ENCODE results near the gene ADI1.

Gene ADI1, protein sequence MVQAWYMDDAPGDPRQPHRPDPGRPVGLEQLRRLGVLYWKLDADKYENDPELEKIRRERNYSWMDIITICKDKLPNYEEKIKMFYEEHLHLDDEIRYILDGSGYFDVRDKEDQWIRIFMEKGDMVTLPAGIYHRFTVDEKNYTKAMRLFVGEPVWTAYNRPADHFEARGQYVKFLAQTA

DNA sequence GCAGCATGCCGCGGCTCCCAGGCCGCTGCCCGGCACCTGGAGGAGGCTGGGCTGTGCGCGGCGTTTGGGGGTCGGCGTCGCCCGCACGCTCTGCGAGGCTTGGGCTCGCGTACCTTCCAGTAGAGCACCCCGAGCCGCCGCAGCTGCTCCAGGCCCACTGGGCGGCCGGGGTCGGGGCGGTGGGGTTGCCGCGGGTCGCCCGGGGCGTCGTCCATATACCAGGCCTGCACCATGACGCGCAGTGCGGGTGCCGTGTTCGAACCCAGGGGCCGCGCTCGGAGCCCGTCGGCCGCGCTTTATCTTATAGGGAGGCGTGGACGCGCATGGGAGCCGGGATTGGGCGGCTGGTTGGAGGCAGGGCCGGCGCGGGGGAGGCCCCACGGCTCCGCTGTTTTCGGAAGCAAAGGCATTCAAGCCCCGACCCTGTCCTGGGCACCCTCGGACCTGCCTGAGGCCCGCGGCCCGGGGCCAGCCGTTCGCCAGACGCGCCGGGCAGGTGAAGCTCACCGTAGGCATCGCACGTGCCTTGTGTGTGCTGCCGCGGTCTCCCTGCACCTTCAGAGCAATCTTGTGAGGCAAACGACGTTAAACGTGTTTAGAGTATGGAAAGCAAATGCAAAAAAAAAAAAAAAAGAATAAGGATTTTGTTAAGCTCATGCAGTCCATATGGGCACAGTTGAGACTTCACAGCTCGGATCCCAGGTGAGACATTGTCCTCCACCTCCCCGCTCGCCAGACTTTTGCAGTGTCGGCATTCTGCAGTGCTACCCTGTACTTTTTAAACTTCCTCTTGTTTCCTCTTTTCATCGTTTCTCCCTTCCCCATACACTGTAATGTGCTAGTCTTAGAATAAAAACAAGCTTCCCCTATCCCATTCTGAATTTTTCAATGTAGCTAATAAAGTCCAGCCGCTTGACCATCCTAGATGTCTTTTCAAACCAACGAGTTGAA lies at the start of gene ADI1:
ADI1 (minus strand) TSS at position 277 of the 951 bp plus-strand sequence; CDS start at position 233, 44 bp downstream.
- DNase-seq = peak; percentile 76

DNA sequence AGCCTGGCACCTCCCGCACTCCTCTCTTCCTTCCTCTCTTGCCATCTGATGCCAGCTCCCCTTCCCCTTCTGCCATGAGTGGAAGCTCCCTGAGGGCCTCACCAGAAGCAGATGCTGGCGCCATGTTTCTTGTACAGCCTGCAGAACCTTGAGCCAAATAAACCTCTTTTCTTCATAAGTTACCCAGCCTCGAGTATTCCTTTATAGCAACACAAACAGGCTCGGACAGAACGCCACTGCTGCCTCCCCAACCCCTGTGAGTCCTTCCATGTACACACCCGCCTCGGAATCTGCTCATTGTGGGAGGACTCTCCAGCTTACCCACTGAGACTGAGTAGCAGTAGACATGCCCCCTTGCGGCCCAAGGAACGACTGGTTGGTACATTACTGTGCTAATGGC lies 47.5 kb upstream of the ADI1 start:
- no peak for DNase-seq

DNA sequence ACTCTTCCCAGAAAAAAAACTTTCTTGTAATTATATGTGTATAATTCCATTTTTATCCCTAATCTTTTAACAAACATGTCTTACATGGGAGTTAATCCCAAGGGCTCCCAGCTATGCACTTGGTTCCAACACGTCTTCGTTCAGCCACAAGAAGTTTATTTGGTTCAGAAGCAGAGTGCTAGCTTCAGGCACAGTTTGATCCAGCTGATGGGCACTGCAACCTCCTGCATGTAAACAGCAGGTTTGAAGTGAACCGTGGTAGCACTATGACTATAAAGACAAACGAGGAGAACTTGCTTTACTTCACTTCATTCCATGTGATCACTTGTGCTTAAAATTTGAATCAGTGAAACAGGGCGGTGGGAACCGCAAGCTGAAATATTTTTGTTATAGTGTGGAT lies 45.8 kb upstream of the ADI1 start:
- DNase-seq = no peak

DNA sequence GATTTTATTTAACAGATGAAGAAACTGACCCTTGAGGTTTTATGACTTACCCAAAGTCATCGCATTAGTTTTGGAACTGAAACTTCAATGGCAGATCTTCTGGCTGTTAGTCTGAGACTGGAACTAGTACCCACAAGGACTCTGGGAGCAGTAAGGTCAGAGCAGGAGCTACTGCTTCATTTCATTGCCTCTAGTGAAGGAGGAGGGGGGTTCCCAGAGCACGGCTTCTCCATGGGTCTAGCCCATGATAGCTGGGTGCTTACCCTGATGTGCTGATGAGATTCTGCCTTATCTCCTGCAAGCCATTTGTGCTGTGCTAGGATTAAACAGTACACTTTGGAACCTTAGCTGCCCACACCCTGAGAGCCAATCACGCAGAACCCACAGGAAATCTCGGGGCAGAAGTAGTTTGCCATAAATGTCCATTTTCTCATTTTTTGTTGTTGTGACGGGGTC lies 44.2 kb upstream of the ADI1 start:
- DNase-seq = no peak

DNA sequence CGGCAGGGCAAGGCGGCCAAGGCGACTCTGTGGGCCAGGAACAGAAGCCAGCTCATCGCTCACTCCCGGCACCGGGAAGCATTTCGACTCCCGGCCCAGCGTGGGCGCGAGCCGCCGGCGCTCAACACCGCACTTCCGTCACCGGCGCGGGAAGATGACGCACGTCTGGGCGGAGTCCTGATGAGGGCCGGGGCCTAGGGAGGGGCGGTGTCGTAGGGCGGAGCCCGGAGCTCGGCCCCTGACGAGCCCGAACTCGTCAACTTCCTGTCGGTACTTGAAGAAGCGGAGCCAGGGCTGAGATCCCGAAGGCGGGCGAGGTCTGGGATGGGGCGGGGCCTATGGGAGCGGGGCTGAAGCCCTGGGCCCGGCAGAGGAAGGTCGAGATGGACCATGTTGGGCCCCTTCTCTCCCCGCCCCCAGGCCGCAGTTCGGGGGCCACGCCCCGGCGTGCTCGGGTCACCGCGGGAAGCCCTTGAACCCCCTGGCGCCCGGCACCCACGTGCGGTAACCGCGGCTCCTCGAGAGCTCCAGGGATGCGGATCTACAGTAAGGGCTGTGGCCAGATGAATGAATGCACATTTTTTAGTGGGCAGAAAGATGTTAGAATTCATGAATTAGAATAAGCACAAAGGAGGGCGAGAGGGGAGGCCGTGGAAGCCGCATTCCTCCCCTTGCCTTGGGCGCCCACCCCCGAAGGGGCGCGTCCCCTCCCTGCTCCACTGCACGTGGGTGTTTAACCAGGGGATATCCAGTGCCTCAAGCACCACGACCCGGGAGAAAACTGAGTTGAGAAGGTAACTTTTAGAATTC lies 39.1 kb upstream of the ADI1 start, which contains the start of gene RNASEH1:
RNASEH1 (minus strand) TSS at position 129 of the 810 bp plus-strand sequence; CDS start at position 56, 73 bp downstream.
- peak; percentile 99 for DNase-seq

DNA sequence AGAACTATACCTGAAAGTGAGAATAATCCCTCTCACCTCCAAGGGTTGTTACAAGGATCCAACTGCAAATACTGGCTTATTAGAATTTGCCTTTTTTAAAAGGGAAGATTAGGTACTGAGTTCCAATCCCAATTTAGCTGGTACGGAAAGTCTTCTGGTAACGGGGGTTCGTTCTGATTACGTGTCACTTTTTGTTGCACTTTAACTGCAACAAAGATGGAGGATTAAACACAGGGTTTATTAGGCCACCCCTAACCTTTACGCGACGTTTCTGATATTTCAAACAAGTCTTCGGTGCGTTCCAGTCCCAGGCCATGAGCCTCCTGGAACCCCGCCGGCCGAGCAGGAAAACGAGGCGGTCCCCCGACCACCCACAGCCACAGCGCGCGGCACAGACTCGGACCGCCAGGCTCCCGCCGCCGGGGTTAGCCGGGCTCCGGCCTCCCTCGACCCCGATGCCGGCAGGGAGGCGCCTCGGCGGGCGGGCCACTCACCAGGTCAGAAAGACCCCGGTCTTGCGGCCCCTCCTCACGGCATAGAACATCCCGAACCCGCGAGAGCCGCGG lies 38.4 kb upstream of the ADI1 start:
- no peak for DNase-seq

DNA sequence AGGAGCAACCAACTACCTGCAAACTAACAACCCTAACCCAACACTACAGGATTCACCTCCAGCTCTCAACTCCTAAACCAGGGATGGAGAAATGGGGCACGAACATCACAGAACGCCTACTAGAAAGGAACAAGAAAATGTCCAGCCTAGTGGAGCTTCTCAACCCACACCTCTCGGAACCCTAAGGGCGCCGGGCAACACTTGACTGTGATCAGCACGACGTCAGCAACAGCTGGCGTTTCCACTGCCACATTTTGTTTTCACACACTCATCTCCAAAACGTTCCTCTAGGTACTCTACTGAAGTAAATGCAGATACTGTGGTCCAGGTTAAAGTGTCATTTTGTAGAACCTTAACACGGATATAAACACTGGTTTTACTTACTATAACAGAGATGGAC lies 34.6 kb upstream of the ADI1 start:
- no peak for DNase-seq

DNA sequence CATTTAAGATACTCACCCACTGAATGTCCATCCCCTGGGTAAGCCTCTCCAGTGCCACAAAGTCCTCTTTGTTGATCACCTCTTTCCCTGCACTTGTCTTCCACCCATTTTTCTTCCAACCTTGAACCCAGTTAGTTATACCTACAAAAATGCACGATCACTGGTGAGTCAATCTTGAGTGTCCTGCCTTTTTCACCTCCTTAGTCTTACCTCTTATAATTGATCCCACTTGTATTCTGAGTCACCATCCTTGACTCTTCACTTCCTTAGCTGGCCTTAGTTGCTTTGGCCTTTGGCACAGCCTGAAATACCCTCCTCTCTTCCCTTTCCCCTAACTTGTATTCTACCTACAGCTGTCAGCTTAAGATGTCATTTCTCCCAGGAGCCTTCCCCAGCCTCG lies 28.6 kb upstream of the ADI1 start:
- DNase-seq = no peak

DNA sequence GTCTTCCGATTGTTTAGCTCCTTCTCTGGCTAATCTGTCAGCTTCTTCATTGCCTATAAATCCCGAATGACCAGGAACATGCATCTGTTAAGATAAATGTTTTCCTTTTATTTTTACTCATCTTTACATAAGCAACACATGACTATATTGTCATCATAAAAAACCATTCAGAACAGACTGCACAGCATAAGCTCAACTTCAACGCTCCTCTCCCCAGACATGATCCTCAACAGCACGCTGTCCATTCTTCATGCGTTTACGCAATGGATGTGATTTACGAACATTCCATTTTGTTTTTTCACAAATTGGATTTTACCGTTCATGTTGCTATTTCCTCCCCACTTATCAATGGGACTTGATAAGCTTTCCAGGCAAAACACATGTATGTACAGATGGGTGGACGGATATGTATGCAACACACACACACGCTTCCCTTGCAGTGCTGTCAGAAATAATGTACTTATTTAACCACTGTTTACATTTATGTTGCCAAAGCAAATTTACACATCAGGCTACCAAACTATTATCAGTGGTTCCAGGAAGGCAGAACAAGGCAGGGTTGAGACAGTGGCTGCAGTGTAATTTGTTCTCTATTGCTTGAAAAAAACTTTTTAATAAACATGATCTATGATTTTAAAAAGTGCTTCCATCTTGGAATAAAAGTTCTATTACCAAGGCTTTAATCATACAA lies 26.6 kb upstream of the ADI1 start:
- DNase-seq = no peak

DNA sequence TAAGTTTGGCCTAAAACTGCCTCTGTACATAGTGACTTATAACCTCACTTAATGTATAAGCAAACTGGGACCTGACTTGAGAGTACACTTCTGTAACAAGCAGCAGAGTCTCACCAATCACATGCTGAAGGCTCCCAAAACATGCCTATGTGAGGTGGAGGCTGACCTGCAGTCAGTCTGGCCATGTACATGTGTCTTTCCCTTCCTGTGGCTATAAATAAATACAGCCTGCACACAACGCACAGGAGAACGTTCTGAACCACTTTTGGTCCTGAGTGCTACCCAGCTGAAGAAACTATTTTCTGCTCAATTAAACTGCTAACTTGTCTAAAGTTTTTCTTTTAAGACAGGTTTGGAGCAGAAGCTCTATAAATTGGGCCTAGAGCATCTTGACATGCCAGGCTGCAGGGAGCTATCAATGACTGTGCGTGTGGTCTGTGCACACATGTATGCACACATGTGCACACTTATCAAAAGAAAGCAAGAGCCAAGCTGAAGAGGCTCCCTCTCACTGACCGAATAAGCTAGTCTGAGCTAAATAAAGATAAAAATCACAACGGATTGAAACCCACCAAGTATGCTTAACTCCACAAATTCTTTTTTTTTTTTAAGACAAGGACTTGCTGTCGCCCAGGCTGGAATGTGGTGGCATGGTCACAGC lies 23.8 kb upstream of the ADI1 start:
- DNase-seq = no peak

DNA sequence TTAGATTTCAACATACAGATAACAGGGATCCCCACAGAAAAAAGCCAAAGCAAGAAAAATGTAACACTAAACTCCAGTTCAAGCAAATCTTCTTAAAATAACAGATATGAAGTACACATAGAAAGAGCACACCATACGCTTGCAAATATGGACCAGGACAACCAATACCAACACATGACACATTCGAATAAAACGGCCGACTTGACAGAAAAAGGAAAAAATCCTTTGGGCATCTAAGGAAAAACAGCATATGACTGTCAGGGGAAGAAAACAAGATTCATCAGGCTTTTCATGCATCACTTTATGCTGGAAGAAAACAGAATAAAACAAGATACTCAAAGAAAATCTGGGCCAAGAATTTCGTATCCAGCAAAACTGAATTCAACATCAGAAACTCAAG lies 22.8 kb upstream of the ADI1 start:
- no peak for DNase-seq

DNA sequence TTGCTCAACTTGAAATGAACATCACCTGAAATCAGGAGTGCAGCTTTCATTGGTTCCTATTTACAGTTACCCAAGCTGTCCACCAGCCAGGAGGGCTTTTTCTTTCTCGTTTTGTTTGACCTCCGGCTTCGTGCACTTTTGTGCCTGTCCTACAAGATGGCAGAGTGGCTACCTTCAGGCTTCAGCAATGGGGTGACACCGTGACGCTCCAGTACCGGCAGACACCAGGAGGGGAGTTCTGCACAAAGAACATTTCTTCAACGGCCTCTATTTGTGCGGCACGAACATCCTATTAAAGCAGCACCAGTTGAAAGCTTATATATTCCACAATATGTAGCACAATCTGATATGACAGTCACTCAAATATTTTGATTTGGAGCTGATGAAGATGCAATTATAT lies 20.5 kb upstream of the ADI1 start:
- DNase-seq = no peak

DNA sequence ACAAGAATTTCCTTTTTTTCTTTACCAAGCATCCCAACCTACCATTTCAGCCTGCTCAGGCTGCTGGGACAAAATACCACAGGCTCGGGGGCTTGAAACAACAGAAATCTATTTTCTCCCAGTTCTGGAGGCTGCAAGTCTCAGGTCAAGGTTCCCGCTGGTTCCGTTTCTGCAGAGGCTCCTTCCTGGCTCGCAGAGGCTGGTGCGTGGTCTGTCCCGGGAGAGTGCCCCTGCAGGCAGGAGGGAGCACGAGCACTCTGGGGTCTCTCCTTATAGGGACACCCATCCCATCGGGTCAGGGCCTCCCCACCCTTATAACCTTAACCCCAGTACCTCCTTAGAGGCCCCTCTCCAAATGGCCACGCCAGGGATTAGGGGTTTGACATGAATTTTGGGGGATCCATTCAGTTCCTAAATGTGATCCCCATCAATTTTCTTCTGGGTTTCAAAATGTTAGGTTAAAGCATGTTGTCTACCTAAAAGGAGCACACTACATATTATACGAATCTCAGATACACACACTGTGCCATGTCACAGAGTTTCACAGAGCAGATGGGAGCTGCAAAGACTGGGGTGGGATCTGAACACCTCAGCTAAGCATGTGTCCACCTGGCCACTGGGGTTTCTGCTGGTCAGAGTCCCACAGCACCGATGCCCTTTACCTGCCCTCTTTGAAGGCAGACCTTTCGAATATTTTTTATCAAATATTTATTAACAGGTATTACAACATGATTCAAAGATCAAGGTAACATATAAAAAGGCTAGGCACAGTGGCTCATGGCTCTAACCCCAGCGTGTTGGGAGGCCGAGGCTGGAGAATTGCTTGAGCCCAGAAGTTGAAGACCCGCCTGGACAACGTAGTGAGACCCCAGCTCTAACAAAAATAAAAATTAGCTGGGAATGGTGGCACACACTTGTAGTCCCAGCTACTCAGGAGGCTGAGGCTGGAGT lies 17.6 kb upstream of the ADI1 start:
- peak; percentile 54 for DNase-seq

DNA sequence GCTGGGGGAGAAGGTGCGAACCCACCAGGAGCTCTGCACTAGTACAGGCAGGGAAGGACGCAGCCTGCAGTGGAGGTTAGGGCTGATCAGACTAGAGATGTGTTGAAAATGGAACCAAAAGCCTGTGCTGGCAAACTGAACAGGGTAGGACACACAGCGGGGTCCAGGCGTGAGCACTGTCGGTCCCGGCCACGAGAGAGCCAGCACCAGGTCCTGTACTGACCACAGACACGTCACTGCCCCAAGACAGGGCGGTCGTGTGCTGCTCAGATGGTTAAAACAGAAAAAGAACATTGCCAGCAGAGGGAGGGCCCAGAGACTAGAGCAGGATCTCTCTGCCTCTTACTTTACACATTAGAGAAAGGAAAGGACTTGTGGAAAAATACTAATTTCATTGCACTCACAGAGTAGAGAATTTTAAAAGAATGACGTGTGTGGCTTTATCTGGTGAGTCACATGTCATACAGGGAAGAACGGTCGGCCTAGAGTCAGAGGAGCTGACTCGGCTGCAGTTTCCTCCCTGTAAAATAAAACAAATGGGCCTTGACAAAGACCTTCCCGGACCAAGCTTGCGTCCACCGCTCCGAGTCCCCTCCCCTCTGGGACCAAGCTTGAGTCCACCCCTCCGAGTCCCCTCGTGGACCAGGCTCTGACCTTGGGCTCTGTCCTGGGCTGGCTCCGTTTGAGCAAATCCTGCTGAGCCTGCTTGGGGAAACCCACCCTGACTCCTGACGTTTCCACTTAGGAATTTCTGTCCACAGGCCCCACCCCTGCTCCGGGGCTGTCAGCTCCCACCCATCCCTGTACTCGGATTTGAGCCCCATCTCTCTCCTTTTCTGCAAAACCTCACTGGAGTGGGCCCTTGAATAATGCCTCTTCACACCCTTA lies 16.7 kb upstream of the ADI1 start:
- peak; percentile 86 for DNase-seq

DNA sequence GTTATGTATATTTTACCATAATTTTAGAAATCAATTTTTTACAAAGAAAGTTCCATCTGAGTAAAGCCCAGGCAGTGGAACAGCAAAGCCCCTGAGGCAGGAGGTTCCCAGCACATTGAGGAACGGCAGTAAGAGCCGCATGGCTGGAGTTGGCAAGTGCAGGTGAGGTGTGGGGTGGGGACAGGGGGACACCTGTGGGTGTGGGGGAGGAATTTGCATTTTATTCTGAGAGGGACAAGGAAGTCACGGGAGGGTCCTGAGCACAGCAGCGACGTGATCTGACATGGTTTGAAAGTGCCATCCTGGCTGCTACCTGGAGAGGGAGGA lies 16.1 kb upstream of the ADI1 start:
- DNase-seq = no peak

DNA sequence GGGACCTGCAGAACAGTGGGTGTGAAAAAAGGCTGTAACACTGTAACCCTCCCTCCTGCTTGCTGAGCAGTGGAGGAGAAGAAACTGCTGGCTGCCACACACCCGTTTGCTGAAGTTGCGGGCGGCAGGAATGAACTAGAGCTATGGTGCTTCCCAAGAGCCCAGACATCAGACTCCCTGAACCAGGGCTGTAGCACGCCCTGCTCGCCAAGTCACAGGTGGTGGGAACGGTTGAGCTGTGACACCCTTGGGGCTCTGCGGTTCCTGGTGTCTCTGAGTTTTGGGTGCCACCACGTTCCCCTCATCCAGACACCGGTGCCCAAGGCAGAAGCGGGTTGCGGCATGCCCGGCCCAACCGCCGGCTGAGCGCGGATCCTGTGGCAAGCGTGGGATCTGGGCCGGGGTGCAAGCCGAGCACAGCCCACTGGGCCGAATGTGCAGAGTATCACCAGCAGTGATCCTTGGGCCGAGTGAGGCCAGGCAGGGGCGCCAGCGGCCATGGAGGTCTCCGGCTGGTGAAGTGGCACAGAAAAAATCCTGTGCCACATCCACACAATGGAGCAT lies 15.0 kb upstream of the ADI1 start:
- DNase-seq = no peak

DNA sequence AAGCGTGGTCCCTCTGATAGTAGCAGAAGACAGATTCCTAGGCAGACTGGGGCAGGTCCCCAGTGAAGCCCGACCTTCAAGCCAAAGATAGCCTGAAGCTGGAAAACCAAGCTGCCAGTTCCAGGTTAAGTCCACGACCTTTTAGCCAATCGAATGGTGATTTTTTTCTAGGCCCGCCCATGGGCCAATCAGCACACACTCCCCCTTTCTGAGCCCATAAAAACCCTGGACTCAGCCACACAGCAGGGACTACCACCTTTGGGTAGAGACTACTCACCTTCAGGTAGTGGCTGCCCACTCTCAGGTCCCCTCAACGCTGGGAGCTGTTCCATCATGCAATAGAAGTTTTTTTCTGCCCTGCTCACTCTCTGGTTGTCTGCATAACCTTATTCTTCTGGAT lies 14.5 kb upstream of the ADI1 start:
- DNase-seq = no peak

DNA sequence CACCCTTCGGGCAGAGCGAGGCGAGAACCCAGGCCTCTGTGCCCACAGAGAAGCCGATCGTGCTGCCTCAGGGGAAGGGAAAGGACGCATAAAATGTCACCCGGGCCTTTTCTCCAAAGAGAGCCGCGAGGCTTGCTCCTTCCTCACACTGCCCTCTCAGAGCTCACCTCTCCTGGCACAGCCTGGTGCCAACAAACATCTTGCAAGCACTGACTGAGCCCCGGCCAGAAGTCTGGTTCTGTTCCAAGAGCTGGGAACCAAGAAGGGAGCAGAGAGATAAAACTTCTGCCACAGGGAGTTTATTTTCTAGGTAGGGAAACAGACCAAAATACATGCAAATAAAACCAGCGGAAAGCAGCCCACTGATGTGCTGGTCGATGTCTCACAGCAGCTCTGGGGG lies 13.6 kb upstream of the ADI1 start:
- no peak for DNase-seq

DNA sequence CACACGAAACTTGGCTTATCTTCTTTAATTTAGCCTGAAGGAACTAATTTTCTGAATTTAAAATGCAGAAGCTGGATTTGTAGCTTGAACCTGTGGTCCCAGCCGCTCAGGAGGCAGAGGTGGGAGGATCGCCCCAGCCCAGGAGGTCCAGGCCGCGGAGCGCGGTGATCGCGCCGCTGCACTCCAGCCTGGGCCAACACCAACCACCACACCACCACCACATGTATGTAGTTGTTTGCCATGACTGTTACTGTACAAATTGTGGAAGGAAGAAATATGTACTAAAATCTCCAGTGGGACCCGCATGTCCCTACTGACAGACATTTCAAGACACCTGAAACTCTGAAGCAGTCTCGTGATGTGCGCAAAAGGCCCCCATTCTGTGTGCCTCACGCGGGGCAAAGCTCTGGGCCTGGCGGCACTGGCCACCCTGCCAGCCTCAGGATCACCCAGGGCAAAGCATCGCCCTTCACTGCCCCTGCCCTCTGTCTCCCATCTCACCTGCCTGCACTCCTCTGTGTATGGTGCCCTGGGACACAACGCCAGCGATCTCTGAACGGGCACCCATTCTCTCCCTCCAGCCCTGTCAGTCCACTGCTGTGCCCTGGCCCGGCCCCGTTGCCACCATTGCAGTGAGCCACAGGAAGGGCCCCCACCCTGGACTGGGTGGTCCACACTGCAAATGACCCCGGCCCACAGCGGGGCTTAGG lies 10.1 kb upstream of the ADI1 start:
- DNase-seq = no peak
